NCI-H524 (cell line): Measurements from ENCODE around the gene TUBGCP6.
"Not testable (repeated sequence)": the region's sequence is repeated elsewhere in the genome, so short reads cannot be mapped to it uniquely, and the experiment has no call there.

ENCODE experiments used
- DNase-seq, 2 experiments: peaks; one replicate each; lab custom pipeline; 2025; lab: John Stamatoyannopoulos, UW

Gene TUBGCP6

GRCh38 chr22:50209893-50210292 lies 34.9 kb downstream of the TUBGCP6 start:
- DNase-seq = peak in 1 of 2 experiments; percentile 54

- DNase-seq = no peak
Measured at GRCh38 chr22:50208939-50209892, 35.6 kb downstream of the TUBGCP6 start.

- DNase-seq = no peak
Measured at GRCh38 chr22:50208430-50208938, 36.3 kb downstream of the TUBGCP6 start.

GRCh38 chr22:50207383-50208140 lies 37.3 kb downstream of the TUBGCP6 start:
- DNase-seq = no peak

- peak in 1 of 2 experiments; percentile 38 for DNase-seq
Measured at GRCh38 chr22:50206599-50206998, 38.2 kb downstream of the TUBGCP6 start.

- no peak for DNase-seq
Measured at GRCh38 chr22:50205781-50206569, 38.8 kb downstream of the TUBGCP6 start.

GRCh38 chr22:50204998-50205397 lies 39.8 kb downstream of the TUBGCP6 start:
- DNase-seq = not testable (repeated sequence)

- no peak for DNase-seq
Measured at GRCh38 chr22:50204571-50204970, 40.3 kb downstream of the TUBGCP6 start.

GRCh38 chr22:50203288-50203687 lies 41.5 kb downstream of the TUBGCP6 start:
- DNase-seq = no peak

- no peak for DNase-seq
Measured at GRCh38 chr22:50202130-50202666, 42.6 kb downstream of the TUBGCP6 start.

GRCh38 chr22:50201191-50202129 lies 43.4 kb downstream of the TUBGCP6 start:
- DNase-seq = peak in 1 of 2 experiments; percentile 27

GRCh38 chr22:50200461-50201190 lies 44.2 kb downstream of the TUBGCP6 start, which contains the start of gene SELENOO:
Gene SELENOO, plus strand, starts transcription at chr22:50201011. Its CDS starts 26 bp downstream, at chr22:50201037.
- DNase-seq = peak; percentile 63 to 91

GRCh38 chr22:50199829-50200460 lies 44.9 kb downstream of the TUBGCP6 start:
- DNase-seq = no peak

GRCh38 chr22:50199251-50199721 lies 45.5 kb downstream of the TUBGCP6 start:
- DNase-seq = no peak

- no peak for DNase-seq
Measured at GRCh38 chr22:50198624-50199017, 46.2 kb downstream of the TUBGCP6 start.

- DNase-seq = no peak
Measured at GRCh38 chr22:50197856-50198623, 46.8 kb downstream of the TUBGCP6 start.

GRCh38 chr22:50197000-50197800 lies 47.6 kb downstream of the TUBGCP6 start:
- DNase-seq = no peak
